GM18861 (cell line): ENCODE data around the gene SIGLEC9.

ENCODE experiments used
- ATAC-seq: cut with Tn5 transposase; IDR thresholded peaks from one replicate; pipeline ENCODE4 v1.9.1; 2021; ENCODE audit not compliant: unreplicated experiment

The SIGLEC9 gene

DNA sequence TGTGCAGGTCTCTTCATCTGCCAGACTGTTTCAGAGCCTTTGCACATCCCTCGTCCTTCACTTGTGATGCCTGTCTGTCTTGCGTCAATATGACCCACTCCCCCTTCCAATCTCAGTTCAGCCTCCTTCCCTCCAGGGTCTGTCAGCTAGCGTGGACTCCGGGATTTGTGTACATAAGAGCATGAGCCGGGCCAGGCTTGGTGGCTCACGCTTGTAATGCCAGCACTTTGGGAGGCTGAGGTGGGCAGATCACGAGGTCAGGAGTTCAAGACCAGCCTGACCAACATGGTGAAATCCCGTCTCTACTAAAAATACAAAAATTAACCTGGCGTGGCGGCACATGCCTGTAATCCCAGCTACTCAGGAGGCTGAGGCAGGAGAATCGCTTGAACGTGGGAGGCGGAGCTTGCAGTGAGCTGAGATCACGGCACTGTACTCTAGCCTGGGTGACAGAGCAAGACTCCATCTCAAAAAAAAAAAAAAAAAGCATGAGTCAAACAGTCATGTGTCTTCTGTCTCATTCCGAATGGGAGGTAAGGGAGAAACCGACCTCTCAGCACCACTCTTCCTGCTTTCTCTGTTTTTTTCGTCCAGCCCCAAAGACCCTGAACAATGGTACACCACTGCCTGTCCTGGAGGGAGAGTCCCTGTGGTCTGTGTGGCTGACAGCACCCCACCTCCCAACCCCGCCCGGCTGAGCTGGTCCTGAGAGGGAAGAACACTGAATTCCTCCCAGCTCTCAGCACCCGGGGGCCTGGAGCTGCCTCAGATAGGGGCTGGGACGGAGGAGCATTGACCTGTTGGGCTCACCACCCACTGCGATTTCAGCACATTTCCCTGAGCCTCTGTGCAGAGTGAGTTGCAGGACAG, 2.4 kb upstream of the SIGLEC9 start:
- no peak for ATAC-seq

DNA sequence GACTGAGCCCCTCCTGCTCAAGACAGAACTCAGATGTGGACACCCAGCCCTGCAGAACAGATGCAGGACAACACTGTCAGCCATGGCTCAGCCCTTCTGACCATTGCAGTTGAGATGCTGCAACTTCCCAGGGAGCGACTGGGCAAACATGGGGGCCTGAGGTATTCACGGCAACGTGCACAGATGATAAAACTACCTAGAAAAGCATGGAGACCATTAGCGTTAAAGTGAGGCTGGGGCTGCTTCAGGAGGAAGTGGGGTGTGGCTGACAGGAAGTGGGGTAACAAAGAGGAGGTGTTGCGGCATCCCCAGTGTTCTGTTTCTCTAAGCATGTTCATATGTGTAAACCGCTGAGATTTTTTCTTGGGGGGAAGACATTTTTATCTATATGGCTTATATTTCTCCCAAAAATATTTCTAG, 1.3 kb upstream of the SIGLEC9 start:
- no peak for ATAC-seq

DNA sequence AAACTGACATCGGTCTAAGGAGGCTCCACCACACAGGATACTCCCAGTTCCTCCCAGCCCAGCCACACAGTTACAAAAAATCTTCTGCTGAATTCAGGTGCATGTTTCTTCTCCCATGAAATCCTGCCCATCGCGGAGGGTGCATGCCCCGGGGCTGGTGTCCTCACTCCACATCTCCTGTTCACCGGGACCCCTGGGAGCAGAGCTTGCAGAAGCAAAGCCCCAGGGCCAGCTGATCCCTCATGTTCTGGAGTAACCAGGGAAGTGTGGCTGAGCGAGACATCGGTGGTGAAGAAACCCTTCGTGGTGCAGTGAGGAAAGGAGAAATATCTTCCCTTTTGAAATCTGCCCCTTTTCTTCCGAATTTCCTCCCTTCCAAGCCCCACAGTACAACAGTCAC, 904 bp upstream of the SIGLEC9 start:
- ATAC-seq, result no peak

DNA sequence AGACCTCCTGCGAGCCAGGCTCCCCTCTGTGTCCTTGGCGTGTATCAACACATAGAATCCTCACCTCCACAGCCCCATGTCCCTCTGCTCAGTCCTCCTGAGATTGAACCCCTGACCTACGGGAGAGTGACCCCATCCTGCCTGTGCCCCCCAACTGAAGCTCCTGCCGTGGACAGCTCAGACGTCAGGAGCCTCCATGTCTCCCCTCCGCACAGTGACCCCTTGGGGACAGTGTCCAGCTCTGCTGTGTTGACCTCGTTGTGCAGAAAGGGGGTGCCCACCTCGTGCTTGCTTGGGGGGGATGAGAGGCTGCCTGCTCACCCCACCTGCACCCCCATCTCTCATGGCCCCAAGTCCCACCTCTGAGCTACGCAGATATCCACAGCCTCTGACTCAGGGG, 490 bp upstream of the SIGLEC9 start:
- ATAC-seq, result no peak

DNA sequence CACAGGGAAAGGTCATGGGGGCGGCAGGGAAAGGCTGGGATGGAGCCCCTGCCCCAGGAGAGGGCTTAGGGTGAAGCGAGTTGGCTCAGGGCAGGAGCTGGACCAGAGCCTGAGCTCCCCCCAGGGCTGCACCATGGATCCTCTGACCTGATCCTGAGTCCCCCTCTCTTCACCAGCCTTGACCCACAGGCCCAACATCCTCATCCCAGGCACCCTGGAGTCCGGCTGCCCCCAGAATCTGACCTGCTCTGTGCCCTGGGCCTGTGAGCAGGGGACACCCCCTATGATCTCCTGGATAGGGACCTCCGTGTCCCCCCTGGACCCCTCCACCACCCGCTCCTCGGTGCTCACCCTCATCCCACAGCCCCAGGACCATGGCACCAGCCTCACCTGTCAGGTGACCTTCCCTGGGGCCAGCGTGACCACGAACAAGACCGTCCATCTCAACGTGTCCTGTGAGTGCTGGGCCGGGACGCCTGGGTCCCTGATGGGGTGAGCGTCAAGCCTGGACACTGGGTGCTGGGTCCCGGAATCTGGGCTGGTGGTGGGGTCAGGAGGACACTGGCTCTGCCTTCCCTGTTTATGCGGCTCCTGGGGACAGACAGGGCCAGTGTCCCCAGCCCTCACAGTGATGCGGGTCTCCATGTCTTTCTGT, 842 bp downstream of the SIGLEC9 start:
- ATAC-seq, result no peak

DNA sequence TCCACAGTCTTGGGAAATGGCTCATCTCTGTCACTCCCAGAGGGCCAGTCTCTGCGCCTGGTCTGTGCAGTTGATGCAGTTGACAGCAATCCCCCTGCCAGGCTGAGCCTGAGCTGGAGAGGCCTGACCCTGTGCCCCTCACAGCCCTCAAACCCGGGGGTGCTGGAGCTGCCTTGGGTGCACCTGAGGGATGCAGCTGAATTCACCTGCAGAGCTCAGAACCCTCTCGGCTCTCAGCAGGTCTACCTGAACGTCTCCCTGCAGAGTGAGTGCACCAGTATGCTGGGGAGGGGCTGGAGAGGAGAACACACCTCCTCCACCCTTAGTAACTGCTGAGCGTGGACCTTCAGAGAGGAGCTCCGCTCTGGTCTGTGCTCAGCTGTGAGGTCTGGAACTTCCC, 2.3 kb downstream of the SIGLEC9 start:
- no peak for ATAC-seq

DNA sequence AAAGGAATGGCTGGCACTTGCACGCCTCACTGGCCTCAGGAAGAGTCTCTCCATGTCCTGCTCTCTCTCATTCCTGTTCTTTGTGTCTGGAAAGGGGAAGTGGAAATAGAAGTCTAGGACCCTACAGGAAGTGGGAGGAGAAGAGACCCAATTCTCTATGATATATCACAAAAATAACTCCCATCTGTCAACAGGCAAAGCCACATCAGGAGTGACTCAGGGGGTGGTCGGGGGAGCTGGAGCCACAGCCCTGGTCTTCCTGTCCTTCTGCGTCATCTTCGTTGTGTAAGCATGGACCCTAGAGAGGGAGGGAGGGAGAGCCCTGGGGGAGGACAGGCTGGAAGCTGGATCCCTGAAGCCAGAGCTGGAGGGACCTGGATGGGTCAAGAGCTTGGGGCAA, 3.0 kb downstream of the SIGLEC9 start:
- ATAC-seq, result no peak

DNA sequence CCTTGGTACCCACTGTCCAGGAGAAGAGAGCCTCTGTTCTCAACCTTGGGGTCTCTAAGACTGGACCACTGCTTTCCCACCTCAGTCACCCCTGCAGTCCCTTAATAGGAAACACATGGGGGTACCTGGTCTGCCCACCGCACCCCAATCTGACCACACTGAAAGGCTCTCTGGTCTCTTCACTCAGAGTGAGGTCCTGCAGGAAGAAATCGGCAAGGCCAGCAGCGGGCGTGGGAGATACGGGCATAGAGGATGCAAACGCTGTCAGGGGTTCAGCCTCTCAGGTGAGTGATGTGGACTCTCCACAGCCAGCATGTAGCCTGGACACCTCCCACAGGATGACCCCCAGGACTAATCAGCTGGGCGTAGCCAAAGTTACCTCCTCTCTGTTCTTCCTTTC, 3.5 kb downstream of the SIGLEC9 start:
- no peak for ATAC-seq

DNA sequence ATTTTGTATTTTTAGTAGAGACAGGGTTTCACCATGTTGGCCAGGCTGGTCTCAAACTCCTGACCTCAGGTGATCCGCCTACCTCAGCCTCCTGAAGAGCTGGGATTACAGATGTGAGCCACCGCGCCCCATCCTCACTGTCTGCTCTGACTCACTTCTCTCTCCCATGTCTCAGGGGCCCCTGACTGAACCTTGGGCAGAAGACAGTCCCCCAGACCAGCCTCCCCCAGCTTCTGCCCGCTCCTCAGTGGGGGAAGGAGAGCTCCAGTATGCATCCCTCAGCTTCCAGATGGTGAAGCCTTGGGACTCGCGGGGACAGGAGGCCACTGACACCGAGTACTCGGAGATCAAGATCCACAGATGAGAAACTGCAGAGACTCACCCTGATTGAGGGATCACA, 5.0 kb downstream of the SIGLEC9 start:
- ATAC-seq, result no peak

DNA sequence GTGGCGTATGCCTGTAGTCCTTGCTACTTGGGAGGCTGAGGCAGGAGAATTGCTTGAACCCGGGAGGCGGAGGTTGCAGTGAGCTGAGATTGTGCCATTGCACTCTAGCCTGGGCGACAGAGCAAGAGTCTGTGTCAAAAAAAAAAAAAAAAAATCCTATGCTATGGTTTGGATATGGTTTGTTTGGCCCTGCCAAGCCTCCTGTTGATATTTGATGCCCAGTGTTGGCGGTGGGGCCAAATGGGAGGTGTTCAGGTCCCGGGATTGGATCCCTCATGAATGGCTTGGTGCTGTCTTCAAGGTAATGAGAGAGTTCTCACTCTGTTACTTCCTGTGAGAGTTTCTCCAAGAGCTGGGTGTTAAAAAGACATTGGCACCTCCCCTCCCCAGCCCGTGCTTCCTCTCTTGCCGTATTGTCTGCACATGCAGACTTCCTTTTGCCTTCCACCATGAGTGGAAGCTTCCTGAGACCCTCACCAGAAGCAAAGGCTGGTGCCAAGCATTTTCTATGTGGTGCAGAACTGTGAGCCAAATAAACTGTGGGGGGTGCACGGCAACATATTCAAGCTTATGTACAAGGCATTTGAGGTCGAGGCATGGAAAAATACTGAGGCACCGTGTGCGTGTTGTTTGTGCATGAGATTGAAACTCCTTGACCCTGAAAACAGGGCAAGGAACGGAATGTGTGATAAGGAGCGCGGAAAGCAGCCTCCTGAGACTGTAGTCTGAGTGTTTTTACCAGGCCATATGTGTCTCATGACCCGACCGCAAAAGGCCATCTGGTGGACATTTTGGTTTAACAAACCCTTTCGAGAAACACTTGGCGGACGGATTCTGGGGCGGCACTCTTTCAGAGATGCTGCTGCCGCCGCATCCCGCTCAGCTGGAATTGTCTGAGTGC, 7.3 kb downstream of the SIGLEC9 start:
- ATAC-seq, result no peak

DNA sequence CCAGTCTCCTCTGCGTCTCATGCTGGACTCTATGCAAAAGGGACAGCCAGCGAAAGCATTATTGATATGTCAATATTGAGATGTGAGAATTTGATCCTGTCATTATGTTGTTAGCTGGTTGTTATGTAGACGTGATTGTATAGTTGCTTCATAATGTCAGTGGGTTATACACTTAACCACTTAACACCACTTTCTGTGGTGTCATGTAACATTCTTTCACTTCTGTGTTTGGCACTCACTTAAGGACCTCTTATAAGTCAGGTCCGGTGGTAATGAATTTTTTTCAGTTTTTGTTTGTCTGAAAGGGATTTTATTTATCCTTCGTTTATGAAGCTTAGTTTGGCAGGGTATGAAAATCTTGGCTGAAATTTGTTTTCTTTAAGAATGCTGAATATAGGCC, 10.3 kb downstream of the SIGLEC9 start:
- no peak for ATAC-seq

DNA sequence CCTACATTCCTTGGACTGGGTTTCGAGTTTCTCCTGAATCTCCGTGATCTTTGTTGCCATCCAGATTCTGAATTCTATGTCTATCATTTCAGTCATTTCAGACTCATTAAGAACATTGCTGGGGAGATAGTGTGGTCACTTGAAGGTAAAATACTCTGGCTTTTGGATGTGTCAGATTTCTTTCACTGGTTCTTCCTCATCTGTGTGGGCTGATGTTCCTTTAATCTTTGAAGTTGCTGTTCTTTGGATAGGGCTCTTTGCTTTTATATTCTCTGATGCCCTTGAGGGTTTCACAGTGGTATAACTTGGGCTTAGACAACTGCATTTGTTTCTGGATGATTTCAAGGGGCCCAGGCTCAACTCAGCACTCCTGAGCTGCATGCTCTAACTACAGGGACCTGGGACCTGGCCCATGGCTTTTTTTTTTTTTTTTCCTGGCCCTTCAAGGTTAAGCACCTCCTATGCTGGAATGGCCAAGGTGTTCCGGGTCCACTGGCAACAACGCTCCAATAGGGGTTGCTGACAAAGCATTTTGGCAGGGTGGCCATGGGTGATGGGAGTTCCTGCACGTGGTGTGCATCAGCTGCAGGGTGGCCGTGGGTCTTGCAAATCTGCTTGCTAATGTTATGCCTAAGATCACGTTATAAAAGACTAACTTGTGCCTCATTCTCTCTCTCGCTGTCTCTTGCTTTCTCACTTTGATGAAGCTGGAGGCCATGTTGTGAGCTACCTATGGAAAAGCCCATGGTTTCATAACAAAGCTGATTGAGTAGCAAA, 11.5 kb downstream of the SIGLEC9 start:
- no peak for ATAC-seq

DNA sequence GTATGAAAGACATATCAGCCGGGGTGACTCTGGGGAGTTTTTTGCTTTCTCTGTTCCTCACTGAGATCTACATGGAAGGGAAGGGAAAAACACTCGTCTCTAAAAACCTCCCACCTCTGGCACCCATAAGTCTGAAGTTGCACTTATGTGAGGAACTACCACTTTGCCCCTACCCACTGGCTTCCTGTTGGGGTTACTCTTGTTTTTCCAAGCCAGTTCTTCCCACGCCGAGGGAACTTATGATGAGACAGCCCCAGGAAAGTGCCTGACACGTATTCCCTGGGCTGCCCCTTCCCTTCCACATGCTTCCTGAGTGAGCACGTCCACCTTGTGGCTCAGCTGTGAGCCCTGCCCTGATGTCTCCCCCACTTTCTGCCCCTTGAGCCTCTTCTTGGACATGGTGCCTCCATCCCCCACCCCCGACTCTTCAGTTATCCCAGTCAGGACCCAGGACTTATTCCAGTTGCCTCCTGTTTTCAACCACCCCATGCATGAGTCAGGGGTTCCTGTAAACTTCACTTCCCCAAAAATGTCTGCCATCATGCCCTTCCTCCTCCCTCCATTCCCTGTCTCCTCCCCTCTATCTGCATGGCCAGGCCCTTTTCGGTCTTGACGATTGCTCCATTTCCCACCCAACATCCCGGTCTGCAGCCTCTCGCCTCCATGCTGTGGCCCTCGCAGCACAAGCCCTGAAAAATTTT, 12.3 kb downstream of the SIGLEC9 start:
- ATAC-seq, result no peak

DNA sequence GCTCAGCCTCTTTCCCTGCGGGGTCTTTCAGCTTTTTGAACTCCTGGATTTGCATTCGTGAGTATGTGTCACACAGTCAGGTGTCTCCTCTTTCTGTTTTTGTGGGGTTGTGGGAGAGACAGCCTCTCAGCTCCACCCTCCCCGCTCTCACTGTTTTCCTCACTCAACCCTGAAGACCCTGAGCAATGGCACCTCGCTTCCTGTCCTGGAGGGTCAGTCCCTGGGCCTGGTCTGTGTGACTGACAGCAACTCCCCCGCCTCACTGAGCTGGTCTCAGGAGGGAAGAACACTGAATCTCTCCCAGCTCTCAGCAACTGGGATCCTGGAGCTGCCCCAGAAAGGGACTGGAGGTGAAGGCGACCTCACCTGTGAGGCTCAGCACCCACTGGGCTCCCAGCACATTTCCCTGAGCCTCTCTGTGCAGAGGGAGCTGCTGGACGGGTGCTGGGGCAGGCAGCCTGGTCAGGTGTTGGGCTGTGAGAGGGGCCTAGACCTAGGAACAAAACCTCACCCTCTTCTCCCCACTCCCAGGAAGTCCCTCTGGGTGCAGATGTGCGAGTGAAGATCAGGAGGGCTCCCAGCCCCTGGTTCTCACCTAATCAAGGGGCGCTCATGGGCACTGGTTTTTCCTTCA, 13.2 kb downstream of the SIGLEC9 start:
- ATAC-seq, result no peak

DNA sequence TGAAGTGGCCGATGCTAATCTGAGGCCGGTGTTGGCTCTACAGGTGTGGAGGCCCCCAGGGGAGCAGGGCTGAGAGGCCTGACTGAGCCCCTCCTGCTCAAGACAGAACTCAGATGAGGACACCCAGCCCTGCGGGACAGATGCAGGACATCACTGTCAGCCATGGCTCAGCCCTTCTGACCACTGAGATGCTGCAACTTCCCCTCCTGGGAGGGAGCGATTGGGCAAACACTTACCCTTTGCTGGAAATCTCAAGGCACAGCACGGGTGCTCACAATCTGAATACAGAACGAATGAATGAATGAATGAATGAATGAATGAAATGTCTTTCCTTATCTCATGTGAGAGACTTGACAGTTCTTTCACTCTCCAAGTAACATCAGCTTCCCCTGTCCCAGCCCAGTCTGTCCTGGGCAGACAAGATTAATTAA, 13.9 kb downstream of the SIGLEC9 start:
- ATAC-seq, result no peak

DNA sequence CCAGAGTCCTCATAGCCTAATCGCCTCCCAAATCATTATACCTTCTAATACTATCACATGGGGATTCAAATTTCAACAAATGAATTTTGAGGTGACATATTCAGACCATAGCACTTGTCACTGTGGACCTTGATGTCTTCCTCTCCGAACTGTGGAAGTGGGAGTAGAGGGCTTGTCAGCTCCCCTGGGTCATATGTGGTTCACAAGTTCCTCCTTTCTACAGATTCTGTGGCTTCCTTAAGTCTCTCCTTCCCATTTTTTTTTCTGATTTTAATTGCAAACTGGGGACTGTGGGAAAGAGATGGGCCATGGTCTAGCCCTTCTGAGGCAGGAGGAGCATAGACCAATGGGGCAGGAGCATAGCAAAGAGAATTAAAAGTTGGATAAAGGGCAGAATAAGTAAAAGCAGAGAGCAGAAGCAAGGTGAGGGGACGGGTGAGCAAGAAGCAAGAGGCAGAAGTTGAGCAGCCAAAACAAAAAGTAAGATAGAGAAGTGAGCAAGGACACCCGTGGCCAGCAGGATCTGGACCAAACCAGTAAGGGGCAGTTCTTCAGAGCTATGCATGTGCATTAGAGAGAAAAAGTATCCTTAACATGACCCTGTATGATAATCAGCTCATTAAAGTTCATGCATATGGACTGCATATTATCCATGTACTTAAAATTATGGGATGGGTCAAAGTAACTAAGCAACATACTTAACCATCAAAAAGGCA, 14.8 kb downstream of the SIGLEC9 start:
- ATAC-seq, result no peak

DNA sequence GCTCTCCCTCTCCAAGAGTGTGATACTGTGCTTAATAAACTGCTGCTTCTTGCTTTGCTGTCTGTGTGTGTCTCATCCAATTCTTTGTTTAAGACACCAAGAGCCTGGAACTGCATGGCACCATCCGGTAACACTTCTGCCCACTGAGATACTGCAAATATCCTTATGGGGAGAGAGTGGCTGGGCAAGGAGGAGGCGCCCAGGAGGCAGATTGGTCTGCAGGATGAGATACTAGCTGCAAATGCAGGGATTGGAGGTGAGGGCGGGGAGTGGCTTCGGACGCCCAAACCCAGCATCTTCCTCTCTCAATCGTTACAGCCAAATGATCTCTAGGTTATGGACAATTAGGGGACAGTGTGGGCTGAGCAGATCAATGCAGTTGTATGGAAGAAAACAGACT, 15.7 kb downstream of the SIGLEC9 start:
- ATAC-seq, result no peak

DNA sequence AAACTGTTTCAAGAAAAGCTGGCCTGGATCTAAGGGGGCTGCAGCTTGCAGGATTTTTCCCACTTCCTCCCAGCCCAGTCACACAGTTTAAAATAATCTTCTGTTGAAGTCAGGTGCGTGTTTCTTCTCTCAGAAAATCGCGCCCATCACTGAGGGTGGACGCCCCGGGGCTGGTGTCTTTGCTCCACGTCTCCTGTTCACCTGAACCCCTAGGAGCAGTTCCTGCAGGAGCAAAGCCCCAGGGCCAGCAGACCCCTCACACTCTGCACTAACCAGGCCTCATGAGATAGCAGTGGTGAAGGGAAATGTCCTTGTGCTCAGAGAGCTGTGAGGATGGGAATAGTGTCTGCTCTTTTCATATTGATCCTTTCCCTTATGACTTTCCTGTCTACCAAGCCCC, 16.5 kb downstream of the SIGLEC9 start:
- no peak for ATAC-seq

DNA sequence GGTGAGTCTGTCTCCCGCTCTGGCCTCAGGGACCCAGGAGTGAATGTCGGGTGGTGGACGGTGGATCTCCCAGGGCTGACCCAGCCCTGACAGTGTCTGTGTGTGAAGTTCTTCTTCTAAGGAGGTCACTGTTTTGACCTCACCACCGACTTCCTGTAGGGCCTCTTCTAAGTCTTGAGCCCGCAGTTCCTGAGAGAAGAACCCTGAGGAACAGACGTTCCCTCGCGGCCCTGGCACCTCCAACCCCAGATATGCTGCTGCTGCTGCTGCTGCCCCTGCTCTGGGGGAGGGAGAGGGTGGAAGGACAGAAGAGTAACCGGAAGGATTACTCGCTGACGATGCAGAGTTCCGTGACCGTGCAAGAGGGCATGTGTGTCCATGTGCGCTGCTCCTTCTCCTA, 17.4 kb downstream of the SIGLEC9 start, which contains the start of gene SIGLEC7:
TSS of gene SIGLEC7 (plus strand) at position 183 of the 400 bp plus-strand sequence. CDS start at position 252, 69 bp downstream.
- no peak for ATAC-seq
